Ishikawa (cell line): ENCODE data around the gene NUP210.

Experiments
- EGR1 ChIP-seq: IDR thresholded peaks from 2 replicates; pipeline ENCODE4 v1.6.1; 2012
- RAD21 ChIP-seq: IDR thresholded peaks from 2 replicates; pipeline ENCODE4 v1.6.1; 2012; ENCODE audit warnings: low read depth
- TF ChIP-seq, protein P1 (sequence below): IDR thresholded peaks from 2 replicates; pipeline ENCODE4 v1.6.1; 2012

DNA sequence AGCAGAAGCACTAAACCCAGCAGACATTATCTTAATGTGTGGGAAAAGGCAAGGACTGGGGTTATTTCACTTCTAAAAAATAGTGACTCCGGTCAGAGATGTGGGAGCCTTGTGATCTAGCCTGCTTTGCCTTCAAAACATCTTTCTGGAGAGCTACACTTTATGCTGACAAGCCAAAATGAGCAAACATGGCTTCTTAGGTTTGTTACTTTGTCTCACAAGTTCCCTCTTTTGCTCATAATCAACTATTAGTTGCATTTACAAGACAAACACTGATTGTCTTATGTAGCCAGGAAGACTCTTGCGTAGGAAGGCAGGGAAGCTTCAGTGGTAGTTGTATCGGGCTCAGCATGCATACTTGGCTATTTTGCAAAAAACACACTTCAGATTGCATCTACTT lies 129.2 kb downstream of the NUP210 start:
- TF ChIP-seq EGR1, result no peak
- TF ChIP-seq, protein P1, sequence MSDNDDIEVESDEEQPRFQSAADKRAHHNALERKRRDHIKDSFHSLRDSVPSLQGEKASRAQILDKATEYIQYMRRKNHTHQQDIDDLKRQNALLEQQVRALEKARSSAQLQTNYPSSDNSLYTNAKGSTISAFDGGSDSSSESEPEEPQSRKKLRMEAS, result no peak
- no peak for TF ChIP-seq RAD21
